Activated naive CD8-positive, alpha-beta T cell treated with anti-CD3 and anti-CD28 coated beads, Interleukin-2, amount 10 ng/mL, durations not matched to agents 7 days and 5 days (primary cell): Measurements from ENCODE around the gene AMER1. TPM values are rescaled to one million over a fixed set of nuclear protein-coding genes. Genes with fewer than 3 reads are reported as not detected.

ENCODE experiments used
- ATAC-seq: fragments of 150-1000 bp; cut with Tn5 transposase; one replicate; pipeline ENCODE4 v1.10.0; 2021; ENCODE audit warnings: low read depth, moderate library complexity
- POLR2A ChIA-PET: fragments of 350-600 bp; sonication (Branson Sonifier 250); formaldehyde crosslinking; loops from one replicate; lab custom pipeline; 2021; ENCODE audit warnings: antibody characterized with exemption; lab: Charles Lee
- DNase-seq: peaks from one replicate; pipeline ENCODE4 v3.0.0; 2021
- H3K27ac Mint-ChIP-seq: one replicate; pipeline ENCODE4 v1.8.0; 2022; ENCODE audit warnings: mild to moderate bottlenecking, mixed read lengths
- H3K27me3 Mint-ChIP-seq: one replicate; pipeline ENCODE4 v1.8.0; 2022; ENCODE audit warnings: mild to moderate bottlenecking, moderate library complexity, mixed read lengths
- H3K36me3 Mint-ChIP-seq: one replicate; pipeline ENCODE4 v1.8.0; 2021; ENCODE audit warnings: mild to moderate bottlenecking, mixed read lengths
- H3K4me1 Mint-ChIP-seq: one replicate; pipeline ENCODE4 v1.8.0; 2021; ENCODE audit warnings: mixed read lengths
- H3K4me3 Mint-ChIP-seq: one replicate; pipeline ENCODE4 v1.8.0; 2022; ENCODE audit warnings: mild to moderate bottlenecking, moderate library complexity, mixed read lengths
- H3K9me3 Mint-ChIP-seq: one replicate; pipeline ENCODE4 v1.8.0; 2021; ENCODE audit warnings: mixed read lengths
- total RNA-seq, 2 experiments: library from RNA; stranded (reverse); gene quantifications; one replicate each; pipeline ENCODE4 v1.2.3, GENCODE V29; 2021

The AMER1 gene
- total RNA-seq, 2 experiments from 2014 or later: 4.6 TPM

DNA sequence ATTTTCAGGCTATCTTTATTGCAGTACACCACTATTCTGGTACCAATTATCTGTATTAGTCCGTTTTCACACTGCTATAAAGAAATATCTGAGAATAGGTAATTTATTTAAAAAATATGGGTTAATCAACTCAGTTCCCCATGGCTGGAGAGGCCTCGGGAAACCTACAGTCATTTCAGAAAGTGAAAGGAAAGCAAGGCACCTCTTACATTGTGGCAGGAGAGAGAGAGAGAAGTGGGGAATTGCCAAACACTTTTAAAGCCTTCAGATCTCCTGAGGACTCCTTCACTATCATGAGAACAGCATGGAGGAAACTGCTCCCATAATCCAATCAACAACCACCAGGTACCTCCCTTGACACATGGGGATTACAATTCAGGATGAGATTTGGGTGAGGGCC, 54.7 kb downstream of the AMER1 start:
- DNase-seq: no peak
- no peak for ATAC-seq
- no peak overlapping the region for H3K4me3 Mint-ChIP-seq
- POLR2A ChIA-PET: no interaction called here
- H3K27me3 Mint-ChIP-seq: no peaks in the 10 kb centered on the region
- no peaks in the 10 kb centered on the region for H3K4me1 Mint-ChIP-seq
- H3K9me3 Mint-ChIP-seq: peaks cover 3% of the 10 kb centered on the region
- H3K27ac Mint-ChIP-seq: no peak overlapping the region
- no peaks in the 10 kb centered on the region for H3K36me3 Mint-ChIP-seq

Other genes with a start within 250 kb of the AMER1 start
- under 1 TPM in 1 of 2 experiments, not detected in 1; 0.22 TPM for gene ASB12, start 24.9 kb upstream of the AMER1 start, total RNA-seq
- 1 to 10 TPM; 3.5 to 4.6 TPM for gene MTMR8, start 189.7 kb upstream of the AMER1 start, total RNA-seq